K562 (cell line): Measurements from ENCODE around the gene CDK4. TPM values are rescaled to one million over a fixed set of nuclear protein-coding genes. Genes with fewer than 3 reads are reported as not detected.
A peak's percentile ranks its signal among the peaks of the same experiment; 100 is the strongest.

Experiments used
- CBX8 ChIP-seq: fragments of 200-600 bp; sonication (generic); IDR thresholded peaks from 2 replicates; pipeline ENCODE4 v1.6.1; 2012; ENCODE audit warnings: borderline replicate concordance, mixed run types, low read depth, mild to moderate bottlenecking, moderate library complexity, mixed read lengths, low read length, control low read depth, inconsistent platforms; ENCODE audit not compliant: poor library complexity, severe bottlenecking; ENCODE audit errors: extremely low read depth
- ELF1 ChIP-seq: fragments of 200-800 bp; sonication (Bioruptor generic); IDR thresholded peaks from 2 replicates; pipeline ENCODE4 v1.6.1; 2016; ENCODE audit warnings: missing genetic modification characterization, missing compliant biosample characterization
- RBFOX2 ChIP-seq: fragments of 200-400 bp; formaldehyde crosslinking; IDR thresholded peaks from 2 replicates; pipeline ENCODE4 v1.6.1; 2017; ENCODE audit warnings: low read depth, mild to moderate bottlenecking, low read length, moderate library complexity
- polyA plus RNA-seq, 8 experiments: library from polyadenylated mRNA; depleted of rRNA in 4 of 8; stranded (reverse) in 5 of 8; unstranded in 3 of 8; fragments of >200 nt; fragmentation: Nextera tagmentation in 2 of 8; fragmentation: Illumina TruSeq in 1 of 8; extraction: Ambion mirVana in 2 of 8; extraction: Trizol in 1 of 8; gene quantifications; 2 replicates each; pipeline versions ENCODE4 v1.2.1 to v1.2.3, GENCODE V29; 2011 to 2014; ENCODE audit warnings: inconsistent platforms in 1 of 8, missing spikeins in 1 of 8
- total RNA-seq, 7 experiments: library from RNA; depleted of rRNA in 6 of 7; stranded (reverse); fragments of >200 nt in 6 of 7; fragmentation: Illumina TruSeq in 2 of 7; extraction: Trizol in 2 of 7; gene quantifications; 2 replicates each; pipeline versions ENCODE4 v1.2.1 to v1.2.3, GENCODE V29; 2011 to 2021; ENCODE audit warnings: low replicate concordance in 1 of 7
- TF ChIP-seq, protein P1 (sequence below): fragments of 450-650 bp; IDR thresholded peaks from 2 replicates; pipeline ENCODE4 v1.6.1; 2016; ENCODE audit warnings: mild to moderate bottlenecking, moderate library complexity

CDK4 gene
- total and polyA plus RNA-seq, 9 of the 15 experiments (the other 6 are each of a cell fraction or from before 2014, with no cell fraction given): 37.8 to 436 (median 238) TPM

- TF ChIP-seq, protein P1, sequence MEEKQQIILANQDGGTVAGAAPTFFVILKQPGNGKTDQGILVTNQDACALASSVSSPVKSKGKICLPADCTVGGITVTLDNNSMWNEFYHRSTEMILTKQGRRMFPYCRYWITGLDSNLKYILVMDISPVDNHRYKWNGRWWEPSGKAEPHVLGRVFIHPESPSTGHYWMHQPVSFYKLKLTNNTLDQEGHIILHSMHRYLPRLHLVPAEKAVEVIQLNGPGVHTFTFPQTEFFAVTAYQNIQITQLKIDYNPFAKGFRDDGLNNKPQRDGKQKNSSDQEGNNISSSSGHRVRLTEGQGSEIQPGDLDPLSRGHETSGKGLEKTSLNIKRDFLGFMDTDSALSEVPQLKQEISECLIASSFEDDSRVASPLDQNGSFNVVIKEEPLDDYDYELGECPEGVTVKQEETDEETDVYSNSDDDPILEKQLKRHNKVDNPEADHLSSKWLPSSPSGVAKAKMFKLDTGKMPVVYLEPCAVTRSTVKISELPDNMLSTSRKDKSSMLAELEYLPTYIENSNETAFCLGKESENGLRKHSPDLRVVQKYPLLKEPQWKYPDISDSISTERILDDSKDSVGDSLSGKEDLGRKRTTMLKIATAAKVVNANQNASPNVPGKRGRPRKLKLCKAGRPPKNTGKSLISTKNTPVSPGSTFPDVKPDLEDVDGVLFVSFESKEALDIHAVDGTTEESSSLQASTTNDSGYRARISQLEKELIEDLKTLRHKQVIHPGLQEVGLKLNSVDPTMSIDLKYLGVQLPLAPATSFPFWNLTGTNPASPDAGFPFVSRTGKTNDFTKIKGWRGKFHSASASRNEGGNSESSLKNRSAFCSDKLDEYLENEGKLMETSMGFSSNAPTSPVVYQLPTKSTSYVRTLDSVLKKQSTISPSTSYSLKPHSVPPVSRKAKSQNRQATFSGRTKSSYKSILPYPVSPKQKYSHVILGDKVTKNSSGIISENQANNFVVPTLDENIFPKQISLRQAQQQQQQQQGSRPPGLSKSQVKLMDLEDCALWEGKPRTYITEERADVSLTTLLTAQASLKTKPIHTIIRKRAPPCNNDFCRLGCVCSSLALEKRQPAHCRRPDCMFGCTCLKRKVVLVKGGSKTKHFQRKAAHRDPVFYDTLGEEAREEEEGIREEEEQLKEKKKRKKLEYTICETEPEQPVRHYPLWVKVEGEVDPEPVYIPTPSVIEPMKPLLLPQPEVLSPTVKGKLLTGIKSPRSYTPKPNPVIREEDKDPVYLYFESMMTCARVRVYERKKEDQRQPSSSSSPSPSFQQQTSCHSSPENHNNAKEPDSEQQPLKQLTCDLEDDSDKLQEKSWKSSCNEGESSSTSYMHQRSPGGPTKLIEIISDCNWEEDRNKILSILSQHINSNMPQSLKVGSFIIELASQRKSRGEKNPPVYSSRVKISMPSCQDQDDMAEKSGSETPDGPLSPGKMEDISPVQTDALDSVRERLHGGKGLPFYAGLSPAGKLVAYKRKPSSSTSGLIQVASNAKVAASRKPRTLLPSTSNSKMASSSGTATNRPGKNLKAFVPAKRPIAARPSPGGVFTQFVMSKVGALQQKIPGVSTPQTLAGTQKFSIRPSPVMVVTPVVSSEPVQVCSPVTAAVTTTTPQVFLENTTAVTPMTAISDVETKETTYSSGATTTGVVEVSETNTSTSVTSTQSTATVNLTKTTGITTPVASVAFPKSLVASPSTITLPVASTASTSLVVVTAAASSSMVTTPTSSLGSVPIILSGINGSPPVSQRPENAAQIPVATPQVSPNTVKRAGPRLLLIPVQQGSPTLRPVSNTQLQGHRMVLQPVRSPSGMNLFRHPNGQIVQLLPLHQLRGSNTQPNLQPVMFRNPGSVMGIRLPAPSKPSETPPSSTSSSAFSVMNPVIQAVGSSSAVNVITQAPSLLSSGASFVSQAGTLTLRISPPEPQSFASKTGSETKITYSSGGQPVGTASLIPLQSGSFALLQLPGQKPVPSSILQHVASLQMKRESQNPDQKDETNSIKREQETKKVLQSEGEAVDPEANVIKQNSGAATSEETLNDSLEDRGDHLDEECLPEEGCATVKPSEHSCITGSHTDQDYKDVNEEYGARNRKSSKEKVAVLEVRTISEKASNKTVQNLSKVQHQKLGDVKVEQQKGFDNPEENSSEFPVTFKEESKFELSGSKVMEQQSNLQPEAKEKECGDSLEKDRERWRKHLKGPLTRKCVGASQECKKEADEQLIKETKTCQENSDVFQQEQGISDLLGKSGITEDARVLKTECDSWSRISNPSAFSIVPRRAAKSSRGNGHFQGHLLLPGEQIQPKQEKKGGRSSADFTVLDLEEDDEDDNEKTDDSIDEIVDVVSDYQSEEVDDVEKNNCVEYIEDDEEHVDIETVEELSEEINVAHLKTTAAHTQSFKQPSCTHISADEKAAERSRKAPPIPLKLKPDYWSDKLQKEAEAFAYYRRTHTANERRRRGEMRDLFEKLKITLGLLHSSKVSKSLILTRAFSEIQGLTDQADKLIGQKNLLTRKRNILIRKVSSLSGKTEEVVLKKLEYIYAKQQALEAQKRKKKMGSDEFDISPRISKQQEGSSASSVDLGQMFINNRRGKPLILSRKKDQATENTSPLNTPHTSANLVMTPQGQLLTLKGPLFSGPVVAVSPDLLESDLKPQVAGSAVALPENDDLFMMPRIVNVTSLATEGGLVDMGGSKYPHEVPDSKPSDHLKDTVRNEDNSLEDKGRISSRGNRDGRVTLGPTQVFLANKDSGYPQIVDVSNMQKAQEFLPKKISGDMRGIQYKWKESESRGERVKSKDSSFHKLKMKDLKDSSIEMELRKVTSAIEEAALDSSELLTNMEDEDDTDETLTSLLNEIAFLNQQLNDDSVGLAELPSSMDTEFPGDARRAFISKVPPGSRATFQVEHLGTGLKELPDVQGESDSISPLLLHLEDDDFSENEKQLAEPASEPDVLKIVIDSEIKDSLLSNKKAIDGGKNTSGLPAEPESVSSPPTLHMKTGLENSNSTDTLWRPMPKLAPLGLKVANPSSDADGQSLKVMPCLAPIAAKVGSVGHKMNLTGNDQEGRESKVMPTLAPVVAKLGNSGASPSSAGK: no peak
- peak; percentile 77 for TF ChIP-seq RBFOX2
- no peak for TF ChIP-seq ELF1 (tag)
- no peak for TF ChIP-seq CBX8
These were observed 16.0 kb downstream of the CDK4 start (continued) for GRCh38 chr12:57735952-57736740.
